Calu3 (cell line): Measurements from ENCODE around the gene UBE2M. TPM values are rescaled to one million over a fixed set of nuclear protein-coding genes. Genes with fewer than 3 reads are reported as not detected.
A peak's percentile ranks its signal among the peaks of the same experiment; 100 is the strongest.

Experiments
- BruUV-seq: library from RNA; stranded (reverse); fragments of 400-500 nt; replicated peaks from 2 replicates; lab custom pipeline; 2021; lab: Mats Ljungman, UMichigan
- CTCF ChIA-PET: fragments of 300-600 bp; sonication (Branson Sonifier 250); formaldehyde crosslinking; loops from one replicate; lab custom pipeline; 2022; ENCODE audit warnings: antibody characterized with exemption; lab: Charles Lee
- DNase-seq: peaks from one replicate; pipeline ENCODE4 v3.0.0; 2022
- H3K27ac Mint-ChIP-seq: one replicate; pipeline ENCODE4 v1.8.0; 2022; ENCODE audit warnings: mixed read lengths; ENCODE audit not compliant: unreplicated experiment
- H3K27me3 Mint-ChIP-seq: one replicate; pipeline ENCODE4 v1.8.0; 2022; ENCODE audit warnings: mixed read lengths; ENCODE audit not compliant: unreplicated experiment
- H3K36me3 Mint-ChIP-seq: one replicate; pipeline ENCODE4 v1.8.0; 2022; ENCODE audit warnings: mild to moderate bottlenecking, moderate library complexity, mixed read lengths; ENCODE audit not compliant: insufficient read depth, unreplicated experiment
- H3K4me1 Mint-ChIP-seq: one replicate; pipeline ENCODE4 v1.8.0; 2022; ENCODE audit warnings: mild to moderate bottlenecking, low read depth, mixed read lengths; ENCODE audit not compliant: unreplicated experiment
- H3K4me3 Mint-ChIP-seq: one replicate; pipeline ENCODE4 v1.8.0; 2022; ENCODE audit warnings: mild to moderate bottlenecking, low read depth, moderate library complexity, mixed read lengths; ENCODE audit not compliant: unreplicated experiment
- H3K9me3 Mint-ChIP-seq: one replicate; pipeline ENCODE4 v1.8.0; 2022; ENCODE audit warnings: low read depth, mixed read lengths; ENCODE audit not compliant: unreplicated experiment
- CTCF ChIP-seq: fragments of 200-600 bp; IDR thresholded peaks from one replicate; pipeline ENCODE4 v1.8.0; 2022; ENCODE audit warnings: antibody characterized with exemption; ENCODE audit not compliant: unreplicated experiment
- intact Hi-C: fragments of 100-400 bp; cut with micrococcal nuclease; formaldehyde crosslinking; loops from one replicate; pipeline ENCODE4 v1.10.0; 2022; ENCODE audit not compliant: unreplicated experiment
- total RNA-seq: library from RNA; stranded (reverse); gene quantifications from 2 replicates; pipeline ENCODE4 v1.2.3, GENCODE V29; 2022

Gene UBE2M
- total RNA-seq, 1 experiment from 2014 or later, result 131 TPM

- Mint-ChIP-seq H3K27ac (peak overlapping the region; percentile 4), H3K4me1 (peaks cover 15% of the 10 kb centered on the region), H3K4me3 (no peak overlapping the region), H3K36me3 (peaks cover 47% of the 10 kb centered on the region), H3K9me3 (no peaks in the 10 kb centered on the region), H3K27me3 (peaks cover 11% of the 10 kb centered on the region)
- TF ChIP-seq CTCF, result no peak
- intact Hi-C loops, result no loop called here
- CTCF ChIA-PET, result interaction anchor here (0.7 kb wide), 1 partner anchor 50 kb away, joined by 7 read pairs; no protein-coding TSS in a partner anchor
- DNase-seq, result no peak
- BruUV-seq, result no TSS peak
Measured at GRCh38 chr19:58568453-58569130, 10.2 kb upstream of the UBE2M start.

GRCh38 chr19:58566989-58567388, 8.6 kb upstream of the UBE2M start:
- intact Hi-C loops, result no loop called here
- CTCF ChIA-PET, result no interaction called here
- Mint-ChIP-seq H3K9me3 (no peaks in the 10 kb centered on the region), H3K4me1 (peaks cover 5% of the 10 kb centered on the region), H3K27ac (no peak overlapping the region), H3K36me3 (peaks cover 47% of the 10 kb centered on the region), H3K27me3 (peaks cover 22% of the 10 kb centered on the region), H3K4me3 (no peak overlapping the region)
- BruUV-seq, result no TSS peak
- no peak for TF ChIP-seq CTCF
- no peak for DNase-seq

DNA sequence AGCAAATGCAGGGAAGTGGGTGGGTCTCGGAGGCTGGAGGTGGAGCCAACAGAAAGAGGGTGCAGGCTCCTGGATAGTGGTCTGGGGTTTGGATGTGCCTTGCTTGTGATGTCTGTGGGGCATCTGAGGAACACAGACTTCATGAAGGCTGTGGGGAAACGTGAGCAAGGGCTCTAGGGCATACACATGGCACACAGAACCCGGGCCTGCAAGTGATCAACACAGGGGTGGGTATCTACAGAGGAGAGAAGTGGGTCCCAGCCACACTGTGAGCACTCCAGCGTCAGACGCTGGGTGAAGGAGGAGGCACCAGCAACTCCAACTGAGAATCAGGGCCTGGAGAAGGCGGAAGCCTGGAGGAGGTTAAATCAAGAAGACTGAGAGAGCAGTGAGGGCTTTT, 5.4 kb upstream of the UBE2M start:
- no TSS peak for BruUV-seq
- CTCF ChIA-PET, result no interaction called here
- Mint-ChIP-seq H3K9me3 (no peaks in the 10 kb centered on the region), H3K36me3 (peaks cover 71% of the 10 kb centered on the region), H3K27me3 (peaks cover 35% of the 10 kb centered on the region), H3K27ac (peak overlapping the region; percentile 26), H3K4me3 (peak overlapping the region; percentile 82), H3K4me1 (peaks cover 10% of the 10 kb centered on the region)
- no peak for DNase-seq
- TF ChIP-seq CTCF, result no peak
- intact Hi-C loops, result no loop called here

DNA sequence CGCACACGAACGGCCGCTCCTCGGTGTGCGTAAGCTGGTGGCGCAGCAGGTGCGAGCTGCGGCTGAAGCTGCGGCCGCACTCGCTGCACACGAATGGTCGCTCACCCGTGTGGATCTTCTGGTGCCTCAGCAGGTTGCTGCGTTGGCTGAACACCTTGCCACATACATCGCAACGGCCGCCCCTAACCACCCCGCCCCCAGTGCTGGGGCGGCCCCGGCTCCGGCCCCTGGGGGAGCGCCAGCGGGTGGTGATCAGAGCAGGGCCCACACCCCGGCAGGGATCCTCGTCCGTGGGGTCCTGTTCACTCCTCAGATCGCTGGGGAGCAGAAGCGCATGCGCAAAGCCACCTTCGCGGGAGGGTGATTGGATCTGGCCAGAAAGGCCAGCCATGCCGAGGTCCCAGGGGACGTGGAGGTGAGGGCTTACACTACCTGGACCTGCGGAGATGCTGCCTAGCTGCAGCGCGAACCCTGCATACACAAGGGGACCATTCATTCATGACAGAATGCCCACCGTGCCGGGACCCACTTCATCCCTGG, 4.7 kb upstream of the UBE2M start:
- intact Hi-C loops, result no loop called here
- peaks cover 76% of the 10 kb centered on the region for H3K36me3 Mint-ChIP-seq
- TF ChIP-seq CTCF, result no peak
- H3K27me3 Mint-ChIP-seq, result peaks cover 35% of the 10 kb centered on the region
- H3K9me3 Mint-ChIP-seq, result no peaks in the 10 kb centered on the region
- CTCF ChIA-PET, result interaction anchor here (0.9 to 1.1 kb wide), 2 partner anchors 10 to 44 kb away, joined by 7 read pairs; partner anchors contain the start of gene ZBTB45
- BruUV-seq, result no TSS peak
- H3K27ac Mint-ChIP-seq, result peak overlapping the region; percentile 26
- peak overlapping the region; percentile 82 for H3K4me3 Mint-ChIP-seq
- no peak for DNase-seq
- H3K4me1 Mint-ChIP-seq, result peaks cover 10% of the 10 kb centered on the region
